ENCODE results near the gene OR4K2.

DNA sequence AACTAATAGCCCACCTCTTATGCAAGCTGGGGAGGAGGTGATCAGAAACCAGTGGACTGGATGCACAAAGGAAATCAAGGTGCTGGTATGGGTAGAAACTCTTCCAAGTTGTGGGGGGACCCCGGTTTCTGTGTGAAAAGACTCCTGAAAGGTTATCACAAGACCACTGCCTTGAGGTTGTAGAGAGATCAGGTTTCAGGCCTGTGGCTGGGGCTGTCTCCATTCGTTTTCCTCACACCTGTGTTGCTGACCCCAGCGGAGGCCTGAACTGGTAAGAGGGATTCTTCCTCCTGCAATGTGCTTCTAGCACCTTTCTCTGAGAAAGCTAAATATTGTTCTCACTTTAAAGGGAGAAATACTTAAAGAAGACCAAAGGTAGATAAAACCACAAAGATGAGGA is 36.2 kb downstream of the OR4K2 start:
- no peak for TF ChIP-seq ZNF274 (IDR thresholded peaks at IDR 0.05; ENCODE audit: low read depth, low read length)
- TF ChIP-seq YY1 (IDR thresholded peaks at IDR 0.05; ENCODE audit: insufficient read depth, insufficient read length), result no peak

Measured in NT2/D1 (cell line).